Heart left ventricle (tissue), 16 donors: Measurements from ENCODE around the gene WBP2. TPM values are rescaled to one million over a fixed set of nuclear protein-coding genes. Genes with fewer than 3 reads are reported as not detected.

ENCODE experiments used
- ATAC-seq, 4 donors: fragments of 200-7000 bp; cut with Tn5 transposase; one replicate each; pipeline ENCODE4 v1.9.1; 2020 to 2022; ENCODE audit warnings: moderate library complexity in 4 of 4, mild to moderate bottlenecking in 3 of 4, moderate number of reproducible peaks in 1 of 4
- DNase-seq, 5 donors: peaks; one replicate each; pipeline ENCODE4 v3.0.0-alpha.2; 2020
- H3K27ac ChIP-seq, 12 donors: fragments of 200-600 bp; sonication (generic) in 4 of 12; one replicate each; pipeline versions ENCODE4 v1.5.0 to v1.8.0; 2016 to 2022; ENCODE audit warnings: mild to moderate bottlenecking in 2 of 12
- H3K27me3 ChIP-seq, 9 donors: fragments of 200-600 bp; sonication (generic) in 2 of 9; one replicate each; pipeline versions ENCODE4 v1.5.1 to v1.8.0; 2016 to 2022; ENCODE audit warnings: mild to moderate bottlenecking in 3 of 9
- H3K36me3 ChIP-seq, 9 donors: fragments of 200-600 bp; sonication (generic) in 2 of 9; one replicate each; pipeline versions ENCODE4 v1.5.0 to v1.8.0; 2018 to 2022; ENCODE audit warnings: mild to moderate bottlenecking in 2 of 9
- H3K4me1 ChIP-seq, 12 donors: fragments of 200-600 bp; sonication (generic) in 4 of 12; one replicate each; pipeline versions ENCODE4 v1.5.0 to v1.8.0; 2016 to 2022; ENCODE audit warnings: mild to moderate bottlenecking in 3 of 12
- H3K4me3 ChIP-seq, 12 donors: fragments of 200-600 bp; sonication (generic) in 4 of 12; one replicate each; pipeline versions ENCODE4 v1.5.0 to v1.8.0; 2017 to 2022; ENCODE audit warnings: mild to moderate bottlenecking in 9 of 12, moderate library complexity in 4 of 12
- H3K9me3 ChIP-seq, 12 donors: fragments of 200-600 bp; sonication (generic) in 4 of 12; one replicate each; pipeline versions ENCODE4 v1.5.0 to v1.8.0; 2016 to 2022; ENCODE audit warnings: mild to moderate bottlenecking in 1 of 12
- CTCF ChIP-seq, 12 donors: fragments of 200-600 bp; sonication (generic) in 4 of 12; IDR thresholded peaks; one replicate each; pipeline versions ENCODE4 v1.5.0 to v1.8.0; 2018 to 2022; ENCODE audit warnings: antibody characterized with exemption in 12 of 12, mild to moderate bottlenecking in 5 of 12
- POLR2A ChIP-seq, 2 donors: fragments of 450-650 bp; IDR thresholded peaks; one replicate each; pipeline ENCODE4 v1.6.1; 2017; ENCODE audit warnings: antibody characterized with exemption in 2 of 2, mild to moderate bottlenecking in 2 of 2, moderate library complexity in 2 of 2
- WGBS, 4 donors: extraction: QIAGEN DNeasy Blood & Tissue Kit in 2 of 4; methylation state at CpG; one replicate each; pipeline versions ENCODE4 v1.1.5 to v1.1.7; 2013 to 2018; 5-methylcytosine and 5-hydroxymethylcytosine counted together
- intact Hi-C, 10 donors: fragments of 100-400 bp; cut with DNase I; formaldehyde crosslinking; loops; one replicate each; pipeline versions ENCODE4 v1.11.1 to v1.14.2; 2022
- polyA plus RNA-seq, 2 donors: library from polyadenylated mRNA; stranded (reverse); fragments of 200-250 nt; gene quantifications; one replicate each; pipeline ENCODE4 v1.2.3, GENCODE V29; 2013
- total RNA-seq, 9 donors: library from RNA; depleted of rRNA in 2 of 9; stranded (reverse); fragments of >200 nt in 2 of 9; fragmentation: NEBNext Ultra II Directional in 3 of 9; extraction: Animal tissue kit (Norgen Biotek cat#: 25700) in 3 of 9; gene quantifications; one replicate each; pipeline versions ENCODE4 v1.1.0 to v1.2.4, GENCODE V29; 2016 to 2023
- donor health status: ischemic (EF 13 %, LVEDD 7.1; RV severe dilation, severe dysfunction).
- donor health status: healthy with polysubstance abuse.
- donor health status: DM: no; HTN: yes; CAD: no.
- donor health status: DM: no; HTN: no; CAD: no.
- donor health status: ischemic (EF 25% LVEDD 6.9; RV normal size, moderate dysfunction).
- donor health status: ischemic (EF 25% LVEDD 5.7; RV mildly dilated, moderate dysfunction).
- donor health status: healthy.
- donor health status: DM: yes; HTN: yes; CAD: no.
- donor health status: ischemic (EF 35%, LVEDD 5.7; RV mildly dilated, moderate dysfunction).
- donor health status: nonischemic (EF 11% LVEDD 7.7; RV severe dilation, severe dysfunction).
- donor health status: DM: yes; HTN: yes; CAD: no.
- donor health status: PGD.
- donor health status: ischemic (EF 29% LVEDD 5.4; RV normal size, mild dysfunction).
- donor health status: nonischemic (EF 23%, LVEDD 6.1; RV moderate dilation, normal function).

Gene WBP2
- total and polyA plus RNA-seq, 11 donors = 128 to 311 (median 158) TPM

- peak; percentile 61 to 87 (median 85) for ATAC-seq
- Histone ChIP-seq H3K4me1 (peaks cover 0 to 32% (median 24%) of the 10 kb centered on the region in 12 donors), H3K4me3 (peak within 1 kb of the TSS; percentile 48 to 97 (median 80)), H3K9me3 (no peaks in the 10 kb centered on the region), H3K27me3 (no peaks in the 10 kb centered on the region), H3K36me3 (peaks cover 0 to 52% (median 39%) of the 10 kb centered on the region in 9 donors), H3K27ac (peak within 1 kb of the TSS; percentile 88 to 99 (median 94))
- intact Hi-C loops = loop anchor here in 8 of 10 donors (1.0 to 10.0 kb wide), 8 partner anchors 39 to 132 kb away; partner anchors contain the start of genes WBP2 (in 5 of the 8), GALK1 (in 1 of the 8), UNC13D (in 1 of the 8) and UNK (in 1 of the 8)
- peak; percentile 88 to 94 (median 90) for DNase-seq
- TF ChIP-seq POLR2A (IDR thresholded peaks at IDR 0.05) (peak in 1 of 2 donors; percentile 84), CTCF (IDR thresholded peaks at IDR 0.05) (peak in 11 of 12 donors; percentile 28 to 73 (median 55))
- 0 to 1% (median 1%) methylated on average over 12 to 102 of the region's 102 CpGs for WGBS, 4 donors
Observed at GRCh38 chr17:75896415-75897159, 41.5 kb upstream of the WBP2 start, which contains the start of gene TRIM65. TSS of gene TRIM65 (minus strand) at chr17:75896951. CDS start at chr17:75896937, 14 bp downstream.

GRCh38 chr17:75895370-75896155 lies 40.4 kb upstream of the WBP2 start:
- Histone ChIP-seq H3K27me3 (no peaks in the 10 kb centered on the region), H3K9me3 (no peaks in the 10 kb centered on the region), H3K27ac (peak overlapping the region; percentile 88 to 99 (median 94)), H3K4me1 (peaks cover 0 to 32% (median 24%) of the 10 kb centered on the region in 12 donors), H3K4me3 (peak overlapping the region; percentile 48 to 97 (median 80)), H3K36me3 (peaks cover 0 to 52% (median 38%) of the 10 kb centered on the region in 9 donors)
- no peak for ATAC-seq
- whole genome bisulfite sequencing, 4 donors = 45 to 51% (median 48%) methylated on average over 27 to 28 of the region's 28 CpGs
- intact Hi-C loops = loop anchor here in 9 of 10 donors (1.0 to 10.0 kb wide), 9 partner anchors 17 to 131 kb away; partner anchors contain the start of genes WBP2 (in 5 of the 9), TRIM47 (in 2 of the 9), GALK1 (in 1 of the 9) and UNC13D (in 1 of the 9)
- no peak for TF ChIP-seq POLR2A (IDR thresholded peaks at IDR 0.05)
- peak in 4 of 12 donors; percentile 8 to 27 (median 14) for TF ChIP-seq CTCF (IDR thresholded peaks at IDR 0.05)
- DNase-seq = no peak

- intact Hi-C loops = loop anchor here in 6 of 10 donors (2.0 to 10.0 kb wide), 6 partner anchors 15 to 129 kb away; partner anchors contain the start of genes TRIM47 (in 2 of the 6), GALK1 (in 1 of the 6), UNC13D (in 1 of the 6) and UNK (in 1 of the 6)
- DNase-seq (no peak), ATAC-seq (no peak)
- H3K27ac ChIP-seq = peak overlapping the region in 1 of 12 donors; percentile 94
- whole genome bisulfite sequencing, 4 donors = 80 to 85% (median 81%) methylated on average over 22 of the region's 22 CpGs
- H3K9me3 ChIP-seq = no peaks in the 10 kb centered on the region
- peaks cover 0 to 32% (median 24%) of the 10 kb centered on the region in 12 donors for H3K4me1 ChIP-seq
- H3K36me3 ChIP-seq = peaks cover 0 to 51% (median 38%) of the 10 kb centered on the region in 9 donors
- TF ChIP-seq POLR2A (IDR thresholded peaks at IDR 0.05) = no peak
- no peaks in the 10 kb centered on the region for H3K27me3 ChIP-seq
- peak overlapping the region in 1 of 12 donors; percentile 9 for H3K4me3 ChIP-seq
Observed at GRCh38 chr17:75894049-75894733, 39.1 kb upstream of the WBP2 start.
